Endothelial cell of umbilical vein (primary cell): Measurements from ENCODE around the gene CCDC86. TPM values are rescaled to one million over a fixed set of nuclear protein-coding genes. Genes with fewer than 3 reads are reported as not detected.

Source experiments
- BruUV-seq: library from RNA; stranded (reverse); fragments of 400-500 nt; replicated peaks from 2 replicates; lab custom pipeline; 2021; lab: Mats Ljungman, UMichigan
- CTCF ChIA-PET: fragments of 300-600, 350-600 bp; sonication (Branson Sonifier 250); formaldehyde crosslinking; loops from one replicate; lab custom pipeline; 2021; ENCODE audit warnings: antibody characterized with exemption, inconsistent platforms; lab: Charles Lee
- POLR2A ChIA-PET: fragments of 300-600, 350-600 bp; sonication (Branson Sonifier 250); formaldehyde crosslinking; loops from one replicate; lab custom pipeline; 2021; ENCODE audit warnings: antibody characterized with exemption, inconsistent platforms; lab: Charles Lee
- DNase-seq: peaks from one replicate; pipeline ENCODE4 v3.0.0-alpha.2; 2011; ENCODE audit warnings: low read depth, low spot score
- FAIRE-seq: peaks from 2 replicates; lab custom pipeline; 2011; peaks lifted over from hg19 to GRCh38; lab: Jason Lieb, UNC
- H2AFZ ChIP-seq: 2 replicates; pipeline ENCODE4 v1.6.0; 2012; ENCODE audit warnings: low read depth, low read length, control low read depth, inconsistent platforms
- H3K27ac ChIP-seq: 2 replicates; pipeline ENCODE4 v1.5.1; 2011; ENCODE audit warnings: low read depth, mild to moderate bottlenecking, control low read depth, low read length, moderate library complexity; ENCODE audit not compliant: insufficient read depth
- H3K27me3 ChIP-seq, 2 experiments: 2 replicates each; pipeline versions ENCODE4 v1.6.0 to v1.6.1; 2011; ENCODE audit warnings: low read length in 2 of 2, mixed read lengths in 1 of 2; ENCODE audit not compliant: control insufficient read depth in 2 of 2, insufficient read depth in 2 of 2
- H3K36me3 ChIP-seq, 2 experiments: 2 replicates in 1 of 2; 3 replicates in 1 of 2; pipeline ENCODE4 v1.5.1; 2011; ENCODE audit warnings: low read length in 2 of 2, mild to moderate bottlenecking in 1 of 2, moderate library complexity in 1 of 2; ENCODE audit not compliant: control insufficient read depth in 2 of 2, insufficient read depth in 2 of 2; ENCODE audit errors: extremely low read depth in 1 of 2
- H3K4me1 ChIP-seq: 3 replicates; pipeline ENCODE4 v1.5.1; 2011; ENCODE audit warnings: mild to moderate bottlenecking, low read length; ENCODE audit not compliant: control insufficient read depth, insufficient read depth; ENCODE audit errors: extremely low read depth
- H3K4me2 ChIP-seq: 2 replicates; pipeline ENCODE4 v1.6.1; 2011; ENCODE audit warnings: low read length, control low read depth, mixed read lengths; ENCODE audit not compliant: insufficient read depth
- H3K4me3 ChIP-seq, 3 experiments: fragments of 200-600 bp in 1 of 3; sonication (generic), shearing (Covaris generic) in 1 of 3; replicated peaks in 1 of 3; 2 replicates each; pipeline ENCODE4 v1.5.1; 2011 to 2016; ENCODE audit warnings: control low read depth in 3 of 3, low read length in 3 of 3, mild to moderate bottlenecking in 2 of 3, inconsistent platforms in 1 of 3, low read depth in 1 of 3, moderate library complexity in 1 of 3; ENCODE audit not compliant: insufficient read depth in 1 of 3
- H3K79me2 ChIP-seq: 2 replicates; pipeline ENCODE4 v1.6.0; 2012; ENCODE audit warnings: low read length, inconsistent platforms; ENCODE audit not compliant: control insufficient read depth, insufficient read depth
- H3K9ac ChIP-seq: replicated peaks from 2 replicates; pipeline ENCODE3; 2011; ENCODE audit warnings: low read length, control low read depth; ENCODE audit not compliant: insufficient read depth; ENCODE audit errors: extremely low read depth
- H3K9me1 ChIP-seq: replicated peaks from 3 replicates; pipeline ENCODE4 v1.6.0; 2011; ENCODE audit warnings: mild to moderate bottlenecking, low read length; ENCODE audit not compliant: control insufficient read depth, insufficient read depth; ENCODE audit errors: extremely low read depth
- H3K9me3 ChIP-seq: replicated peaks from 2 replicates; pipeline ENCODE4 v1.5.1; 2012; ENCODE audit warnings: low read length, inconsistent platforms; ENCODE audit not compliant: control insufficient read depth, insufficient read depth
- H4K20me1 ChIP-seq: replicated peaks from 2 replicates; pipeline ENCODE3; 2011; ENCODE audit warnings: mild to moderate bottlenecking, low read length; ENCODE audit not compliant: control insufficient read depth, insufficient read depth; ENCODE audit errors: extremely low read depth
- CTCF ChIP-seq, 2 donors: IDR thresholded peaks; 1 replicate in 1 of 2; 2 replicates in 1 of 2; pipeline ENCODE4 v1.5.1; 2011; ENCODE audit warnings: low read length in 2 of 2, mild to moderate bottlenecking in 2 of 2, moderate library complexity in 2 of 2, control low read depth in 1 of 2, inconsistent platforms in 1 of 2, low read depth in 1 of 2; ENCODE audit not compliant: insufficient read depth in 1 of 2; ENCODE audit errors: extremely low read depth in 1 of 2
- EZH2 ChIP-seq: IDR thresholded peaks from 2 replicates; pipeline ENCODE4 v1.6.1; 2012; ENCODE audit warnings: borderline replicate concordance, low read depth, mild to moderate bottlenecking, moderate library complexity, low read length, inconsistent platforms; ENCODE audit not compliant: severe bottlenecking
- FOS ChIP-seq: IDR thresholded peaks from 2 replicates; pipeline ENCODE4 v1.6.1; 2011; ENCODE audit warnings: mild to moderate bottlenecking, low read length, moderate library complexity, borderline replicate concordance; ENCODE audit not compliant: insufficient read depth
- GATA2 ChIP-seq: IDR thresholded peaks from 2 replicates; pipeline ENCODE4 v1.7.0; 2011; ENCODE audit warnings: low read depth, mild to moderate bottlenecking, moderate library complexity, mixed read lengths, low read length; ENCODE audit not compliant: insufficient read length, insufficient read depth
- JUN ChIP-seq: IDR thresholded peaks from 2 replicates; pipeline ENCODE4 v1.6.1; 2011; ENCODE audit warnings: borderline replicate concordance, low read depth; ENCODE audit not compliant: insufficient read length, insufficient read depth
- MAX ChIP-seq: IDR thresholded peaks from 2 replicates; pipeline ENCODE4 v1.6.1; 2011; ENCODE audit not compliant: insufficient read depth, insufficient read length
- POLR2A ChIP-seq: IDR thresholded peaks from 2 replicates; pipeline ENCODE4 v1.6.1; 2012; ENCODE audit warnings: low read depth, mild to moderate bottlenecking, control low read depth, low read length
- POLR2AphosphoS5 ChIP-seq: IDR thresholded peaks from 2 replicates; pipeline ENCODE4 v1.6.1; 2012; ENCODE audit warnings: low read depth, mild to moderate bottlenecking, control low read depth, low read length, moderate library complexity; ENCODE audit not compliant: insufficient read depth
- dilution Hi-C: fragments of 300-500 bp; cut with MboI; formaldehyde crosslinking; loops from one replicate; pipeline ENCODE4 v1.15.0; 2019; ENCODE audit warnings: low sequenced_read_pairs; ENCODE audit not compliant: extremely low pct_ligation_motif_present
- intact Hi-C: fragments of 100-400 bp; cut with micrococcal nuclease; formaldehyde crosslinking; loops from one replicate; pipeline ENCODE4 v1.10.0; 2022
- polyA plus RNA-seq, 4 experiments: library from polyadenylated mRNA; depleted of rRNA in 3 of 4; stranded (reverse) in 3 of 4; unstranded in 1 of 4; fragments of >200 nt; gene quantifications; 2 replicates each; pipeline versions ENCODE4 v1.2.1 to v1.2.3, GENCODE V29; 2011 to 2012; ENCODE audit warnings: missing spikeins in 1 of 4
- total RNA-seq: library from RNA; stranded (reverse); gene quantifications from 2 replicates; pipeline ENCODE4 v1.2.3, GENCODE V29; 2021

Gene CCDC86
- total and polyA plus RNA-seq, 2 donors (not counting 3 experiments of a cell fraction or from before 2014, with no cell fraction given): 29.8 to 60.8 TPM

- Histone ChIP-seq H2AFZ (no peak overlapping the region), H3K9me3 (no peaks in the 10 kb centered on the region), H3K79me2 (no peaks in the 10 kb centered on the region), H3K36me3 (no peaks in the 10 kb centered on the region), H3K9ac (no peak overlapping the region), H3K9me1 (no peaks in the 10 kb centered on the region), H3K27ac (no peak overlapping the region), H3K4me3 (no peak overlapping the region), H3K4me1 (no peaks in the 10 kb centered on the region), H4K20me1 (no peaks in the 10 kb centered on the region), H3K4me2 (no peak overlapping the region), H3K27me3 (no peaks in the 10 kb centered on the region)
- POLR2A ChIA-PET: no interaction called here
- BruUV-seq: no TSS peak
- TF ChIP-seq GATA2 (no peak), CTCF (IDR thresholded peaks at IDR 0.05; ENCODE audit: extremely low read depth in 1 of 2, insufficient read depth in 1 of 2, low read depth in 1 of 2, low read length in 2 of 2) (no peak), JUN (no peak), EZH2 (no peak), FOS (no peak), POLR2A (no peak), POLR2AphosphoS5 (no peak), MAX (no peak)
- dilution Hi-C loops (no loop called here), intact Hi-C loops (no loop called here)
- FAIRE-seq: no peak
- CTCF ChIA-PET: interaction anchor here (0.6 to 1.8 kb wide), 3 partner anchors 15 to 83 kb away, joined by 3 to 7 read pairs (median 3); no protein-coding TSS in a partner anchor
- no peak for DNase-seq
These were observed 16.3 kb downstream of the CCDC86 start for GRCh38 chr11:60858236-60858635.
